Measurements from ENCODE around the gene ZNF211.

Gene ZNF211

GRCh38 chr19:57632987-57633831, at the start of gene ZNF211:
ZNF211 (plus strand) TSS chr19:57633168; CDS start chr19:57633347, 179 bp downstream.
- DNase-seq, result peak; percentile 91

- peak; percentile 84 for DNase-seq
Observed at GRCh38 chr19:57583521-57584416, 49.2 kb upstream of the ZNF211 start, which contains the start of gene ZIK1. ZIK1 (plus strand) TSS chr19:57584145; CDS start chr19:57584357, 212 bp downstream.

GRCh38 chr19:57587529-57587928, 45.4 kb upstream of the ZNF211 start:
- DNase-seq, result no peak

- no peak for DNase-seq
Observed at GRCh38 chr19:57599377-57599760, 33.6 kb upstream of the ZNF211 start.

GRCh38 chr19:57599761-57600383, 33.1 kb upstream of the ZNF211 start, which contains the start of gene ZNF530:
ZNF530 (plus strand) TSS chr19:57599885; CDS start chr19:57604346, 4,461 bp downstream.
- peak; percentile 92 for DNase-seq

- DNase-seq, result no peak
Observed at GRCh38 chr19:57606931-57607330, 26.0 kb upstream of the ZNF211 start.

GRCh38 chr19:57611113-57611512, 21.9 kb upstream of the ZNF211 start:
- no peak for DNase-seq

- DNase-seq, result peak; percentile 90
Observed at GRCh38 chr19:57613941-57614743, 18.8 kb upstream of the ZNF211 start, which contains the start of gene ZNF134. ZNF134 (plus strand) TSS chr19:57614242; CDS start chr19:57619469, 5,227 bp downstream.

- no peak for DNase-seq
Observed at GRCh38 chr19:57615346-57615745, 17.6 kb upstream of the ZNF211 start.

- no peak for DNase-seq
Observed at GRCh38 chr19:57620673-57621348, 12.2 kb upstream of the ZNF211 start.

GRCh38 chr19:57623091-57623490, 9.9 kb upstream of the ZNF211 start:
- DNase-seq, result no peak

- DNase-seq, result no peak
Observed at GRCh38 chr19:57633832-57634131, 814 bp downstream of the ZNF211 start.

- DNase-seq, result no peak
Observed at GRCh38 chr19:57637379-57637778, 4.4 kb downstream of the ZNF211 start.

GRCh38 chr19:57641715-57642234, 8.8 kb downstream of the ZNF211 start:
- no peak for DNase-seq

GRCh38 chr19:57642396-57643046, 9.6 kb downstream of the ZNF211 start:
- DNase-seq, result peak; percentile 10

GRCh38 chr19:57643734-57644133, 10.8 kb downstream of the ZNF211 start:
- no peak for DNase-seq

GRCh38 chr19:57648331-57649003, 15.5 kb downstream of the ZNF211 start:
- DNase-seq, result peak; percentile 86

- no peak for DNase-seq
Observed at GRCh38 chr19:57651654-57651996, 18.7 kb downstream of the ZNF211 start.

GRCh38 chr19:57653689-57654088, 20.7 kb downstream of the ZNF211 start:
- DNase-seq, result no peak

- no peak for DNase-seq
Observed at GRCh38 chr19:57655443-57655842, 22.5 kb downstream of the ZNF211 start.
